ENCODE results near the gene NDUFS6.
"Not testable (repeated sequence)": the region's sequence is repeated elsewhere in the genome, so short reads cannot be mapped to it uniquely, and the experiment has no call there.

Gene NDUFS6

DNA sequence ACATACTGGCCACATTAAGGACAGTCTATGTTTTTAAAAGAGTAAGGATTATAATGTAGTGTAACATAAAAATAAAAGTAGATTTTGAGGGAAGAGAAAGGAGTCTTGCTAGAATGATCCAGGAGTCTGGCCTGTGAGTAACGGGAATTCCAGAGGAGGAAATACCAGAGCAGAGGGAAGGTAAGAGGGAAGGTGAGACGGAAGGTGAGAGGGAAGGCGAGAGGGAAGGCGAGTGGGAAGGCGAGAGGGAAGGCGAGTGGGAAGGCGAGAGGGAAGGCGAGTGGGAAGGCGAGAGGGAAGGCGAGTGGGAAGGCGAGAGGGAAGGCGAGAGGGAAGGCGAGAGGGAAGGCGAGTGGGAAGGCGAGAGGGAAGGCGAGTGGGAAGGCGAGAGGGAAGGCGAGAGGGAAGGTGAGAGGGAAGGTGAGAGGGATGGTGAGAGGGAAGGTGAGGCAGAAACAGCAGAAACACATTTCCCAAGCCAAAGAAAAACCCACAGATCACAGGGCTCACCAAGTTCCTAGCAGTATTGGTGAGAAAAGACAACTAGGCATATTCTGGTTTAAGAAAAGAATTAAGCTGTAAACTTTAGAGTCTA lies 15.4 kb downstream of the NDUFS6 start:
- not testable (repeated sequence) for H3K27me3 ChIP-seq (ENCODE audit: control insufficient read depth in 3 of 3, insufficient read depth in 3 of 3, low read depth in 1 of 3, low read length in 3 of 3); H3K27ac ChIP-seq (replicated peaks; ENCODE audit: low read length); H2BK12ac ChIP-seq (ENCODE audit: low read length); H3K4me3 ChIP-seq (ENCODE audit: low read length in 2 of 2); H3K4ac ChIP-seq (ENCODE audit: low read length); H3K4me1 ChIP-seq (ENCODE audit: control insufficient read depth in 2 of 2, insufficient read depth in 1 of 2, low read depth in 1 of 2, low read length in 2 of 2); H3K18ac ChIP-seq (ENCODE audit: low read length); H3K9ac ChIP-seq (ENCODE audit: low read depth, low read length, poor library complexity); H3K79me1 ChIP-seq (ENCODE audit: low read depth, low read length); H4K91ac ChIP-seq (ENCODE audit: low read depth, low read length, poor library complexity); H3K4me2 ChIP-seq (ENCODE audit: insufficient read depth, low read length, poor library complexity, severe bottlenecking); H2BK5ac ChIP-seq (ENCODE audit: low read length); H3K14ac ChIP-seq (ENCODE audit: low read length); H3K23ac ChIP-seq (ENCODE audit: low read depth, low read length, poor library complexity); H2BK15ac ChIP-seq (ENCODE audit: low read length); H2AK5ac ChIP-seq (ENCODE audit: low read depth, low read length); H2BK120ac ChIP-seq (ENCODE audit: low read depth, low read length); H2AFZ ChIP-seq (ENCODE audit: low read length); H4K8ac ChIP-seq (ENCODE audit: low read depth, low read length); DNase-seq (ENCODE audit: low spot score)
- H3K36me3 ChIP-seq (replicated peaks in 1 of 2; ENCODE audit: control insufficient read depth in 2 of 2, insufficient read depth in 2 of 2, low read length in 2 of 2) = peaks cover 54 to 99% of the 10 kb centered on the region in 2 donors
- H3K9me3 ChIP-seq (replicated peaks in 1 of 2; ENCODE audit: control insufficient read depth in 2 of 2, insufficient read depth in 1 of 2, low read depth in 1 of 2, low read length in 2 of 2) = peaks cover 0 to 18% of the 10 kb centered on the region in 2 donors
- 100% methylated on average over 2 of the region's 18 CpGs; no CpG with 5 or more reads in 1 of the 2 donors for WGBS, 2 donors (ENCODE audit: extremely low coverage in 2 of 2, insufficient read length in 2 of 2, insufficient replicate concordance in 1 of 2)

DNA sequence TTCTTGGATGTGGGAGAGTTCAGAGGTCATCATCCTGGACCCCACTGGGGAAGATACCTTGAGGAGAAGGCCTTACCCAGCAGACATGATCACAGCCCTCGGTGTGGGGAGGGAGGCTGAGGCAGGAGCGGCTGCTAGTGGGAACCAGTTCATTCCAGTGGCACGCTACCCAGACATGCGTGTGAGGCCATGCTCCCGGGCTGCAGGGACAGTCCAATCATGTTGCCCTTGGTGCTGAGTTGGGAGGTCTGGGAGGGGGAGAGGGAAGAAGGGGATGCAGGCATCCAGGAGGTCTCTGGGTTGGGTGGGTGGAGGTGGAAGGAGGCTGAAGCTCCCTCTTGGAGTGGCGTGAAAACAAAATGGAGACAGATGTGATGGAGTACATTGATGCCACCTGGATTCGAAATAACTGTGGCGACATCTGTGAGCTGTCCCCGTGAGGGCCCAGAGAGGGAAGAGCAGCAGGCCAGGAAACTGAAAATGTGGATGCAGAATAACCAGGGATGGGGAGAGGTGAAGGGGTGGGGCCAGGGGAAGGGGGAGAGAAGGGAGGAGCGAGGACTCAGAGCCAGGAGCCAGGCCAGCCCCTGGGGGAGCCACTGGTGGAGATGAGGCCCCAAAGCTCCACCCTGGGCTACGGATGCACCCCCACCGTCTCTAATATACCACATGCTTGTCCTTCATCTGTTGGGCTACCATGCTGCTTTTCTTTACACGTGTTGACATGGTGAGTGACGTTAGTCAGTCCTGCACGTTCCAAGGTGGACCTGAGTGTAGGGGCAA lies 16.2 kb downstream of the NDUFS6 start:
- DNase-seq (ENCODE audit: low spot score) = no peak
- no peak overlapping the region for H3K14ac ChIP-seq (ENCODE audit: low read length)
- no peak overlapping the region for H4K91ac ChIP-seq (ENCODE audit: low read depth, low read length, poor library complexity)
- H3K79me1 ChIP-seq (ENCODE audit: low read depth, low read length) = peaks cover 7% of the 10 kb centered on the region
- peaks cover 56 to 99% of the 10 kb centered on the region in 2 donors for H3K36me3 ChIP-seq (replicated peaks in 1 of 2; ENCODE audit: control insufficient read depth in 2 of 2, insufficient read depth in 2 of 2, low read length in 2 of 2)
- no peaks in the 10 kb centered on the region for H3K27me3 ChIP-seq (ENCODE audit: control insufficient read depth in 3 of 3, insufficient read depth in 3 of 3, low read depth in 1 of 3, low read length in 3 of 3)
- no peak overlapping the region for H2BK15ac ChIP-seq (ENCODE audit: low read length)
- H2BK12ac ChIP-seq (ENCODE audit: low read length) = no peak overlapping the region
- H3K9me3 ChIP-seq (replicated peaks in 1 of 2; ENCODE audit: control insufficient read depth in 2 of 2, insufficient read depth in 1 of 2, low read depth in 1 of 2, low read length in 2 of 2) = peaks cover 0 to 18% of the 10 kb centered on the region in 2 donors
- H3K18ac ChIP-seq (ENCODE audit: low read length) = no peak overlapping the region
- no peak overlapping the region for H3K4ac ChIP-seq (ENCODE audit: low read length)
- WGBS, 2 donors (ENCODE audit: extremely low coverage in 2 of 2, insufficient read length in 2 of 2, insufficient replicate concordance in 1 of 2) = no CpG with 5 or more reads among the region's 15 CpGs
- H2AFZ ChIP-seq (ENCODE audit: low read length) = no peak overlapping the region
- no peak overlapping the region for H4K8ac ChIP-seq (ENCODE audit: low read depth, low read length)
- H2BK5ac ChIP-seq (ENCODE audit: low read length) = no peak overlapping the region
- peaks cover 0 to 2% of the 10 kb centered on the region in 2 donors for H3K4me1 ChIP-seq (ENCODE audit: control insufficient read depth in 2 of 2, insufficient read depth in 1 of 2, low read depth in 1 of 2, low read length in 2 of 2)
- H3K23ac ChIP-seq (ENCODE audit: low read depth, low read length, poor library complexity) = peak overlapping the region; percentile 12
- no peak overlapping the region for H2AK5ac ChIP-seq (ENCODE audit: low read depth, low read length)
- no peak overlapping the region for H3K4me2 ChIP-seq (ENCODE audit: insufficient read depth, low read length, poor library complexity, severe bottlenecking)
- H3K4me3 ChIP-seq (ENCODE audit: low read length in 2 of 2) = peak overlapping the region in 1 of 2 donors; percentile 52
- no peak overlapping the region for H3K27ac ChIP-seq (replicated peaks; ENCODE audit: low read length)
- H3K9ac ChIP-seq (ENCODE audit: low read depth, low read length, poor library complexity) = no peak overlapping the region
- H2BK120ac ChIP-seq (ENCODE audit: low read depth, low read length) = no peak overlapping the region

DNA sequence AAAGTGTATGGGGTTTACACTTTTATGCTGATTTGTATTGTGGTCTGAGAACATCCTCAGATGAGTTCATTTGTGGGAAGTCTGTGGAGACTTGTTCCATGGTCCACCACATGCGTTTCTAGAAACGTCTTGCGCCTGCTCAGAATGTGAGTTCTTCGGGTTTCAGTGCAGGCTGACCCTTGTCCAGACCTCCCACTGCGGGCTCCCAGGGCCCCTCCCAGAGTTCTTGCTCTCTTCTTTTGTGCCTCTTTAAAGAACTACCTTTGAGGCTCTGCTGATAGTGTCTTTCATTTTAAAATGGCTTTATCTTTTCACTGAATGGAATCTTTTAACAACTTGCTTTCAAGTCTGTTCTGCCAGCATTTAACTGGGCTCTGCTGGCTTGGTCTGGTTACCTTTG lies 17.6 kb downstream of the NDUFS6 start:
- H3K18ac ChIP-seq (ENCODE audit: low read length) = no peak overlapping the region
- H2BK5ac ChIP-seq (ENCODE audit: low read length) = no peak overlapping the region
- no peak overlapping the region for H2BK15ac ChIP-seq (ENCODE audit: low read length)
- H3K9me3 ChIP-seq (replicated peaks in 1 of 2; ENCODE audit: control insufficient read depth in 2 of 2, insufficient read depth in 1 of 2, low read depth in 1 of 2, low read length in 2 of 2) = peaks cover 0 to 18% of the 10 kb centered on the region in 2 donors
- peaks cover 0 to 2% of the 10 kb centered on the region in 2 donors for H3K4me1 ChIP-seq (ENCODE audit: control insufficient read depth in 2 of 2, insufficient read depth in 1 of 2, low read depth in 1 of 2, low read length in 2 of 2)
- H2BK120ac ChIP-seq (ENCODE audit: low read depth, low read length) = no peak overlapping the region
- no peak overlapping the region for H3K4me2 ChIP-seq (ENCODE audit: insufficient read depth, low read length, poor library complexity, severe bottlenecking)
- no peak overlapping the region for H3K4me3 ChIP-seq (ENCODE audit: low read length in 2 of 2)
- WGBS, 2 donors (ENCODE audit: extremely low coverage in 2 of 2, insufficient read length in 2 of 2, insufficient replicate concordance in 1 of 2) = no CpG with 5 or more reads among the region's 5 CpGs
- H3K79me1 ChIP-seq (ENCODE audit: low read depth, low read length) = peaks cover 5% of the 10 kb centered on the region
- DNase-seq (ENCODE audit: low spot score) = no peak
- no peak overlapping the region for H4K8ac ChIP-seq (ENCODE audit: low read depth, low read length)
- no peak overlapping the region for H4K91ac ChIP-seq (ENCODE audit: low read depth, low read length, poor library complexity)
- no peak overlapping the region for H2BK12ac ChIP-seq (ENCODE audit: low read length)
- H3K14ac ChIP-seq (ENCODE audit: low read length) = no peak overlapping the region
- H3K36me3 ChIP-seq (replicated peaks in 1 of 2; ENCODE audit: control insufficient read depth in 2 of 2, insufficient read depth in 2 of 2, low read length in 2 of 2) = peaks cover 50 to 94% of the 10 kb centered on the region in 2 donors
- no peak overlapping the region for H2AK5ac ChIP-seq (ENCODE audit: low read depth, low read length)
- no peaks in the 10 kb centered on the region for H3K27me3 ChIP-seq (ENCODE audit: control insufficient read depth in 3 of 3, insufficient read depth in 3 of 3, low read depth in 1 of 3, low read length in 3 of 3)
- H2AFZ ChIP-seq (ENCODE audit: low read length) = no peak overlapping the region
- no peak overlapping the region for H3K4ac ChIP-seq (ENCODE audit: low read length)
- no peak overlapping the region for H3K27ac ChIP-seq (replicated peaks; ENCODE audit: low read length)
- no peak overlapping the region for H3K23ac ChIP-seq (ENCODE audit: low read depth, low read length, poor library complexity)
- H3K9ac ChIP-seq (ENCODE audit: low read depth, low read length, poor library complexity) = no peak overlapping the region

DNA sequence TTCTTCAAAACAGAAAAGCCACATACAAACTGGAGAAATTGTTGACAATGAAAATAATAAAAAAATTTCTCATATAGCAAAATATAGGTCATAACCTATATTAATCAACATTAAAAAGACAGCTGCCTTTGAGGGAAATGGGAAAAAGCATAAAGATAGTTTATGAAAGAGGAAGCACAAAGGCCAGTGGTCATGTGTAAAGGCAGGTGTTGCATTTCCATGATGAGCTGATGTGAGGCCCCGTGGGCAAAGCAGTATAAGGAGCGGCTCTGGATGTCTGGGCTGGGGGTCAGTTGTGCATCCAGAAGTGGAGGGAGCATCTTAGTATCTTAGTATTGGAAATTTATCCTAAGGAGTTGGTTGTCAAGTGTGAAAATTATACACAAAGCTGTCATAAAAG lies 18.3 kb downstream of the NDUFS6 start:
- Histone ChIP-seq H4K91ac (ENCODE audit: low read depth, low read length, poor library complexity) (no peak overlapping the region), H2BK120ac (ENCODE audit: low read depth, low read length) (no peak overlapping the region), H3K27me3 (ENCODE audit: control insufficient read depth in 3 of 3, insufficient read depth in 3 of 3, low read depth in 1 of 3, low read length in 3 of 3) (no peaks in the 10 kb centered on the region), H3K4me2 (ENCODE audit: insufficient read depth, low read length, poor library complexity, severe bottlenecking) (no peak overlapping the region), H3K4ac (ENCODE audit: low read length) (no peak overlapping the region), H2BK5ac (ENCODE audit: low read length) (no peak overlapping the region), H3K23ac (ENCODE audit: low read depth, low read length, poor library complexity) (no peak overlapping the region), H3K9ac (ENCODE audit: low read depth, low read length, poor library complexity) (no peak overlapping the region), H2AK5ac (ENCODE audit: low read depth, low read length) (no peak overlapping the region), H4K8ac (ENCODE audit: low read depth, low read length) (no peak overlapping the region), H3K9me3 (replicated peaks in 1 of 2; ENCODE audit: control insufficient read depth in 2 of 2, insufficient read depth in 1 of 2, low read depth in 1 of 2, low read length in 2 of 2) (peaks cover 0 to 18% of the 10 kb centered on the region in 2 donors), H2AFZ (ENCODE audit: low read length) (no peak overlapping the region), H2BK15ac (ENCODE audit: low read length) (no peak overlapping the region), H2BK12ac (ENCODE audit: low read length) (no peak overlapping the region), H3K79me1 (ENCODE audit: low read depth, low read length) (peaks cover 7% of the 10 kb centered on the region), H3K4me3 (ENCODE audit: low read length in 2 of 2) (no peak overlapping the region), H3K4me1 (ENCODE audit: control insufficient read depth in 2 of 2, insufficient read depth in 1 of 2, low read depth in 1 of 2, low read length in 2 of 2) (peaks cover 0 to 2% of the 10 kb centered on the region in 2 donors), H3K18ac (ENCODE audit: low read length) (no peak overlapping the region), H3K36me3 (replicated peaks in 1 of 2; ENCODE audit: control insufficient read depth in 2 of 2, insufficient read depth in 2 of 2, low read length in 2 of 2) (peaks cover 47 to 92% of the 10 kb centered on the region in 2 donors), H3K14ac (ENCODE audit: low read length) (no peak overlapping the region), H3K27ac (replicated peaks; ENCODE audit: low read length) (no peak overlapping the region)
- no peak for DNase-seq (ENCODE audit: low spot score)
- WGBS, 2 donors (ENCODE audit: extremely low coverage in 2 of 2, insufficient read length in 2 of 2, insufficient replicate concordance in 1 of 2) = no CpG with 5 or more reads among the region's 2 CpGs
